Liver (tissue), 9 donors: Measurements from ENCODE around the gene PDE4D. TPM values are rescaled to one million over a fixed set of nuclear protein-coding genes. Genes with fewer than 3 reads are reported as not detected.

ENCODE experiments used
- DNase-seq: peaks from one replicate; pipeline ENCODE4 v3.0.0-alpha.2; 2017; ENCODE audit warnings: low spot score
- H3K27ac ChIP-seq, 2 donors: one replicate each; pipeline ENCODE4 v1.7.0; 2013; ENCODE audit warnings: inconsistent platforms in 2 of 2, low read length in 2 of 2, control low read depth in 1 of 2, low read depth in 1 of 2, mild to moderate bottlenecking in 1 of 2
- H3K27me3 ChIP-seq, 4 donors: one replicate each; pipeline versions ENCODE4 v1.6.1 to v1.7.0; 2013; ENCODE audit warnings: low read length in 3 of 4, inconsistent platforms in 1 of 4, mild to moderate bottlenecking in 1 of 4, moderate library complexity in 1 of 4; ENCODE audit not compliant: control insufficient read depth in 4 of 4, insufficient read depth in 4 of 4
- H3K36me3 ChIP-seq, 4 donors: one replicate each; pipeline versions ENCODE4 v1.6.1 to v1.7.0; 2013; ENCODE audit warnings: low read length in 3 of 4, mild to moderate bottlenecking in 3 of 4, low read depth in 1 of 4, moderate library complexity in 1 of 4; ENCODE audit not compliant: control insufficient read depth in 4 of 4, insufficient read depth in 3 of 4
- H3K4me1 ChIP-seq, 4 donors: one replicate each; pipeline versions ENCODE4 v1.6.1 to v1.7.0; 2013; ENCODE audit warnings: low read length in 3 of 4, mild to moderate bottlenecking in 3 of 4, moderate library complexity in 1 of 4; ENCODE audit not compliant: control insufficient read depth in 4 of 4, insufficient read depth in 4 of 4
- H3K4me3 ChIP-seq, 3 donors: one replicate each; pipeline versions ENCODE4 v1.6.1 to v1.7.0; 2013; ENCODE audit warnings: low read length in 3 of 3, control low read depth in 1 of 3, low read depth in 1 of 3, mild to moderate bottlenecking in 1 of 3
- H3K9ac ChIP-seq, 2 donors: one replicate each; pipeline ENCODE4 v1.7.0; 2013; ENCODE audit warnings: low read length in 2 of 2, mild to moderate bottlenecking in 2 of 2, moderate library complexity in 2 of 2, control low read depth in 1 of 2, low read depth in 1 of 2
- H3K9me3 ChIP-seq, 4 donors: one replicate each; pipeline versions ENCODE4 v1.6.1 to v1.7.0; 2013; ENCODE audit warnings: low read length in 3 of 4; ENCODE audit not compliant: control insufficient read depth in 4 of 4
- EGR1 ChIP-seq, 2 donors: IDR thresholded peaks; 2 replicates each; pipeline ENCODE4 v1.6.1; 2016 to 2018; ENCODE audit warnings: antibody characterized with exemption in 2 of 2, low read depth in 2 of 2
- FOXA1 ChIP-seq: IDR thresholded peaks from 2 replicates; pipeline ENCODE4 v1.6.1; 2016; ENCODE audit warnings: antibody characterized with exemption
- FOXA2 ChIP-seq: IDR thresholded peaks from 2 replicates; pipeline ENCODE4 v1.6.1; 2016; ENCODE audit warnings: antibody characterized with exemption
- GABPA ChIP-seq, 2 donors: IDR thresholded peaks in 1 of 2; conservative IDR thresholded peaks in 1 of 2; 2 replicates each; pipeline ENCODE4 v1.6.1; 2016; ENCODE audit warnings: antibody characterized with exemption in 2 of 2, mild to moderate bottlenecking in 1 of 2, moderate library complexity in 1 of 2
- HNF4A ChIP-seq, 2 donors: conservative IDR thresholded peaks; 2 replicates each; pipeline ENCODE4 v1.6.1; 2016; ENCODE audit warnings: antibody characterized with exemption in 2 of 2, mild to moderate bottlenecking in 2 of 2
- HNF4G ChIP-seq: IDR thresholded peaks from 2 replicates; pipeline ENCODE4 v1.6.1; 2016; ENCODE audit warnings: antibody characterized with exemption
- JUND ChIP-seq, 2 donors: IDR thresholded peaks; 2 replicates each; pipeline ENCODE4 v1.6.1; 2016; ENCODE audit warnings: antibody characterized with exemption in 2 of 2
- NR2F2 ChIP-seq: IDR thresholded peaks from 2 replicates; pipeline ENCODE4 v1.6.1; 2016; ENCODE audit warnings: antibody characterized with exemption
- RAD21 ChIP-seq, 2 donors: IDR thresholded peaks; 2 replicates each; pipeline ENCODE4 v1.6.1; 2016; ENCODE audit warnings: antibody characterized with exemption in 2 of 2, mild to moderate bottlenecking in 2 of 2
- RXRA ChIP-seq, 2 donors: IDR thresholded peaks; 2 replicates each; pipeline ENCODE4 v1.6.1; 2017 to 2018; ENCODE audit warnings: antibody characterized with exemption in 2 of 2, mild to moderate bottlenecking in 1 of 2
- SP1 ChIP-seq: IDR thresholded peaks from 2 replicates; pipeline ENCODE4 v1.6.1; 2018; ENCODE audit warnings: antibody characterized with exemption, mild to moderate bottlenecking
- TAF1 ChIP-seq: conservative IDR thresholded peaks from 2 replicates; pipeline ENCODE4 v1.6.1; 2016; ENCODE audit warnings: antibody characterized with exemption, mild to moderate bottlenecking
- YY1 ChIP-seq: IDR thresholded peaks from 2 replicates; pipeline ENCODE4 v1.6.1; 2016; ENCODE audit warnings: antibody characterized with exemption, mild to moderate bottlenecking
- WGBS: extraction: QIAGEN DNeasy Blood & Tissue Kit; methylation state at CpG from one replicate; pipeline ENCODE4 v1.1.7; 2013; 5-methylcytosine and 5-hydroxymethylcytosine counted together
- polyA plus RNA-seq, 2 donors: library from polyadenylated mRNA; stranded (reverse) in 1 of 2; unstranded in 1 of 2; fragments of 200-250 nt in 1 of 2; fragments of >200 nt in 1 of 2; fragmentation: Nextera tagmentation in 1 of 2; extraction: Ambion mirVana in 1 of 2; gene quantifications; one replicate each; pipeline versions ENCODE4 v1.2.1 to v1.2.3, GENCODE V29; 2013 to 2015
- total RNA-seq, 2 donors: library from RNA; depleted of rRNA; stranded (reverse); fragments of >200 nt; gene quantifications; one replicate each; pipeline ENCODE4 v1.2.3, GENCODE V29; 2014
- TF ChIP-seq, protein P1 (sequence below): fragments of 150-350 bp; IDR thresholded peaks from 2 replicates; pipeline ENCODE4 v1.5.1; 2017; ENCODE audit warnings: improper control_type of control experiment, low read depth, low read length; ENCODE audit not compliant: missing input control
- TF ChIP-seq, protein P2 (sequence below): IDR thresholded peaks from 2 replicates; pipeline ENCODE4 v1.6.1; 2016; ENCODE audit warnings: antibody characterized with exemption
- TF ChIP-seq, protein P3 (sequence below): IDR thresholded peaks from 2 replicates; pipeline ENCODE4 v1.6.1; 2016; ENCODE audit warnings: antibody characterized with exemption, mild to moderate bottlenecking
- TF ChIP-seq, protein P4 (sequence below): IDR thresholded peaks from 2 replicates; pipeline ENCODE4 v1.6.1; 2016; ENCODE audit warnings: antibody characterized with exemption
- TF ChIP-seq, protein P5 (sequence below): IDR thresholded peaks from 2 replicates; pipeline ENCODE4 v1.6.1; 2016; ENCODE audit warnings: antibody characterized with exemption
- donor health status: healthy.
- donor health status: healthy.
- donor health status: healthy.
- donor health status: healthy.
- donor health status: healthy.

The PDE4D gene
- total and polyA plus RNA-seq, 4 donors: 0.67 to 11.9 (median 6.5) TPM

DNA sequence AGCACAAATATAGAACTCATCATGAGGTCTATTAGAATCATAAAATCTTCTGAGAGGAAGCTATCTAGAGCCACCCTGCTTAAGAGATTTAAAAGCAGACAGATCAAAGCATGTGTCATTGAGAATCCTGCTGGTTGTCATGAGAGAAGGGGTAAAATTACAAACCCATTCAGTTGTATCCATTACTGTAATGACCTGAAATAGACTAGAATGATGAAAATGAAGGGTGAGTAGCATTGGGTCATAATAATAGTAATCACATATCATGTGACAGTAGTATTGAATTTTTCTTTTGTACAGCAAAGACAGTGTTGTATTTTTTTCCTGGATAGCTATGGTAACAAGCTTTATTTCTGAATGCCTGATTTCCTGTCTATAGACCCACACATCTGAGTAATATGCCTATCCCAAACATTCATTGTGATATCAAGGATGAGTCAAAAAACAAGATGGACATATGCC lies 149.0 kb downstream of the PDE4D start:
- no peaks in the 10 kb centered on the region for H3K9me3 ChIP-seq
- no peak for DNase-seq
- H3K27me3 ChIP-seq: no peaks in the 10 kb centered on the region
- TF ChIP-seq, protein P1, sequence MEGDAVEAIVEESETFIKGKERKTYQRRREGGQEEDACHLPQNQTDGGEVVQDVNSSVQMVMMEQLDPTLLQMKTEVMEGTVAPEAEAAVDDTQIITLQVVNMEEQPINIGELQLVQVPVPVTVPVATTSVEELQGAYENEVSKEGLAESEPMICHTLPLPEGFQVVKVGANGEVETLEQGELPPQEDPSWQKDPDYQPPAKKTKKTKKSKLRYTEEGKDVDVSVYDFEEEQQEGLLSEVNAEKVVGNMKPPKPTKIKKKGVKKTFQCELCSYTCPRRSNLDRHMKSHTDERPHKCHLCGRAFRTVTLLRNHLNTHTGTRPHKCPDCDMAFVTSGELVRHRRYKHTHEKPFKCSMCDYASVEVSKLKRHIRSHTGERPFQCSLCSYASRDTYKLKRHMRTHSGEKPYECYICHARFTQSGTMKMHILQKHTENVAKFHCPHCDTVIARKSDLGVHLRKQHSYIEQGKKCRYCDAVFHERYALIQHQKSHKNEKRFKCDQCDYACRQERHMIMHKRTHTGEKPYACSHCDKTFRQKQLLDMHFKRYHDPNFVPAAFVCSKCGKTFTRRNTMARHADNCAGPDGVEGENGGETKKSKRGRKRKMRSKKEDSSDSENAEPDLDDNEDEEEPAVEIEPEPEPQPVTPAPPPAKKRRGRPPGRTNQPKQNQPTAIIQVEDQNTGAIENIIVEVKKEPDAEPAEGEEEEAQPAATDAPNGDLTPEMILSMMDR: no peak
- TF ChIP-seq JUND (IDR thresholded peaks at IDR 0.05): no peak
- TF ChIP-seq, protein P2, sequence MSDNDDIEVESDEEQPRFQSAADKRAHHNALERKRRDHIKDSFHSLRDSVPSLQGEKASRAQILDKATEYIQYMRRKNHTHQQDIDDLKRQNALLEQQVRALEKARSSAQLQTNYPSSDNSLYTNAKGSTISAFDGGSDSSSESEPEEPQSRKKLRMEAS: no peak
- TF ChIP-seq EGR1 (IDR thresholded peaks at IDR 0.05; ENCODE audit: low read depth in 2 of 2): no peak
- no peak for TF ChIP-seq FOXA1
- no peak for TF ChIP-seq RAD21 (IDR thresholded peaks at IDR 0.05)
- H3K9ac ChIP-seq: no peak overlapping the region
- no peak overlapping the region for H3K27ac ChIP-seq
- H3K36me3 ChIP-seq: no peaks in the 10 kb centered on the region
- no peaks in the 10 kb centered on the region for H3K4me1 ChIP-seq
- no peak overlapping the region for H3K4me3 ChIP-seq

DNA sequence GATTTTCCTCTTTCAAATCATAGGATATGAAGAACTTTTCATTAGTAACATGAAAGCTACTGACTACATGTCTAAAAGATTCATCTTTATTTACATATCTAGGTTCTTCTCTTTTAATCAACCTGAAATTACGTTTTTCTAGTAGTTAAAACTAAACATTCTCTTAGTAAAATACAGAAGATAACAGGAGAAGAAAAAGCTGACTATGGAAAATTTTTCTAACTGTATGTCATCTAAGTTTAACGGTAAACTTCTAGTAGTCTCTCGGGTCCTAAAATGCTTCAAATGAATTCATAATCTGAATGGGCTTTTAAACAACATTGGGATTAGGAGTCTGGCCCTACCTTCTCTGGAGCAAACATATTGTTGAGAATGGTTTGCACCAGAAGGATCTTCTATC lies 151.9 kb downstream of the PDE4D start:
- TF ChIP-seq RXRA (IDR thresholded peaks at IDR 0.05) (no peak), FOXA1 (no peak), TAF1 (no peak), YY1 (no peak), FOXA2 (no peak), EGR1 (IDR thresholded peaks at IDR 0.05; ENCODE audit: low read depth in 2 of 2) (no peak), HNF4A (conservative IDR thresholded peaks at IDR 0.05) (no peak), SP1 (no peak), HNF4G (no peak), JUND (IDR thresholded peaks at IDR 0.05) (no peak), RAD21 (IDR thresholded peaks at IDR 0.05) (no peak), NR2F2 (no peak), GABPA (IDR thresholded peaks at IDR 0.05 in 1 of 2, conservative IDR thresholded peaks at IDR 0.05 in 1 of 2) (no peak)
- TF ChIP-seq, protein P3, sequence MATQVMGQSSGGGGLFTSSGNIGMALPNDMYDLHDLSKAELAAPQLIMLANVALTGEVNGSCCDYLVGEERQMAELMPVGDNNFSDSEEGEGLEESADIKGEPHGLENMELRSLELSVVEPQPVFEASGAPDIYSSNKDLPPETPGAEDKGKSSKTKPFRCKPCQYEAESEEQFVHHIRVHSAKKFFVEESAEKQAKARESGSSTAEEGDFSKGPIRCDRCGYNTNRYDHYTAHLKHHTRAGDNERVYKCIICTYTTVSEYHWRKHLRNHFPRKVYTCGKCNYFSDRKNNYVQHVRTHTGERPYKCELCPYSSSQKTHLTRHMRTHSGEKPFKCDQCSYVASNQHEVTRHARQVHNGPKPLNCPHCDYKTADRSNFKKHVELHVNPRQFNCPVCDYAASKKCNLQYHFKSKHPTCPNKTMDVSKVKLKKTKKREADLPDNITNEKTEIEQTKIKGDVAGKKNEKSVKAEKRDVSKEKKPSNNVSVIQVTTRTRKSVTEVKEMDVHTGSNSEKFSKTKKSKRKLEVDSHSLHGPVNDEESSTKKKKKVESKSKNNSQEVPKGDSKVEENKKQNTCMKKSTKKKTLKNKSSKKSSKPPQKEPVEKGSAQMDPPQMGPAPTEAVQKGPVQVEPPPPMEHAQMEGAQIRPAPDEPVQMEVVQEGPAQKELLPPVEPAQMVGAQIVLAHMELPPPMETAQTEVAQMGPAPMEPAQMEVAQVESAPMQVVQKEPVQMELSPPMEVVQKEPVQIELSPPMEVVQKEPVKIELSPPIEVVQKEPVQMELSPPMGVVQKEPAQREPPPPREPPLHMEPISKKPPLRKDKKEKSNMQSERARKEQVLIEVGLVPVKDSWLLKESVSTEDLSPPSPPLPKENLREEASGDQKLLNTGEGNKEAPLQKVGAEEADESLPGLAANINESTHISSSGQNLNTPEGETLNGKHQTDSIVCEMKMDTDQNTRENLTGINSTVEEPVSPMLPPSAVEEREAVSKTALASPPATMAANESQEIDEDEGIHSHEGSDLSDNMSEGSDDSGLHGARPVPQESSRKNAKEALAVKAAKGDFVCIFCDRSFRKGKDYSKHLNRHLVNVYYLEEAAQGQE: no peak
- TF ChIP-seq, protein P2: no peak
- TF ChIP-seq, protein P4, sequence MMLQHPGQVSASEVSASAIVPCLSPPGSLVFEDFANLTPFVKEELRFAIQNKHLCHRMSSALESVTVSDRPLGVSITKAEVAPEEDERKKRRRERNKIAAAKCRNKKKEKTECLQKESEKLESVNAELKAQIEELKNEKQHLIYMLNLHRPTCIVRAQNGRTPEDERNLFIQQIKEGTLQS: no peak
- TF ChIP-seq, protein P5, sequence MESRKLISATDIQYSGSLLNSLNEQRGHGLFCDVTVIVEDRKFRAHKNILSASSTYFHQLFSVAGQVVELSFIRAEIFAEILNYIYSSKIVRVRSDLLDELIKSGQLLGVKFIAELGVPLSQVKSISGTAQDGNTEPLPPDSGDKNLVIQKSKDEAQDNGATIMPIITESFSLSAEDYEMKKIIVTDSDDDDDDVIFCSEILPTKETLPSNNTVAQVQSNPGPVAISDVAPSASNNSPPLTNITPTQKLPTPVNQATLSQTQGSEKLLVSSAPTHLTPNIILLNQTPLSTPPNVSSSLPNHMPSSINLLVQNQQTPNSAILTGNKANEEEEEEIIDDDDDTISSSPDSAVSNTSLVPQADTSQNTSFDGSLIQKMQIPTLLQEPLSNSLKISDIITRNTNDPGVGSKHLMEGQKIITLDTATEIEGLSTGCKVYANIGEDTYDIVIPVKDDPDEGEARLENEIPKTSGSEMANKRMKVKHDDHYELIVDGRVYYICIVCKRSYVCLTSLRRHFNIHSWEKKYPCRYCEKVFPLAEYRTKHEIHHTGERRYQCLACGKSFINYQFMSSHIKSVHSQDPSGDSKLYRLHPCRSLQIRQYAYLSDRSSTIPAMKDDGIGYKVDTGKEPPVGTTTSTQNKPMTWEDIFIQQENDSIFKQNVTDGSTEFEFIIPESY: no peak
- TF ChIP-seq, protein P1: no peak
- Histone ChIP-seq H3K27me3 (no peaks in the 10 kb centered on the region), H3K27ac (no peak overlapping the region), H3K4me3 (no peak overlapping the region), H3K4me1 (no peaks in the 10 kb centered on the region), H3K9me3 (no peaks in the 10 kb centered on the region), H3K36me3 (no peaks in the 10 kb centered on the region), H3K9ac (no peak overlapping the region)
- WGBS: 86% methylated on average over 3 of the region's 3 CpGs
- no peak for DNase-seq
